NB4 (cell line): ENCODE results near the gene PTF1A.

Experiments
- CTCF ChIP-seq: IDR thresholded peaks from one replicate; pipeline ENCODE4 v1.5.1; 2012; ENCODE audit warnings: low read depth, low read length
- MAX ChIP-seq: IDR thresholded peaks from 2 replicates; pipeline ENCODE4 v1.6.1; 2011; ENCODE audit warnings: low read depth, low read length
- MYC ChIP-seq: IDR thresholded peaks from 2 replicates; pipeline ENCODE4 v1.6.1; 2011; ENCODE audit warnings: low read depth, low read length
- POLR2A ChIP-seq: IDR thresholded peaks from 2 replicates; pipeline ENCODE4 v1.6.1; 2011; ENCODE audit warnings: mild to moderate bottlenecking; ENCODE audit not compliant: insufficient read length; ENCODE audit errors: extremely low read depth

GRCh38 chr10:23192712-23193434 is 761 bp downstream of the PTF1A start:
- TF ChIP-seq CTCF (no peak), POLR2A (no peak), MAX (no peak), MYC (no peak)
